NCI-H510A (cell line): ENCODE results near the gene TNFRSF25.
"Not testable (repeated sequence)": the region's sequence is repeated elsewhere in the genome, so short reads cannot be mapped to it uniquely, and the experiment has no call there.

Source experiments
- DNase-seq: peaks from one replicate; lab custom pipeline; 2025; lab: John Stamatoyannopoulos, UW

The TNFRSF25 gene

DNA sequence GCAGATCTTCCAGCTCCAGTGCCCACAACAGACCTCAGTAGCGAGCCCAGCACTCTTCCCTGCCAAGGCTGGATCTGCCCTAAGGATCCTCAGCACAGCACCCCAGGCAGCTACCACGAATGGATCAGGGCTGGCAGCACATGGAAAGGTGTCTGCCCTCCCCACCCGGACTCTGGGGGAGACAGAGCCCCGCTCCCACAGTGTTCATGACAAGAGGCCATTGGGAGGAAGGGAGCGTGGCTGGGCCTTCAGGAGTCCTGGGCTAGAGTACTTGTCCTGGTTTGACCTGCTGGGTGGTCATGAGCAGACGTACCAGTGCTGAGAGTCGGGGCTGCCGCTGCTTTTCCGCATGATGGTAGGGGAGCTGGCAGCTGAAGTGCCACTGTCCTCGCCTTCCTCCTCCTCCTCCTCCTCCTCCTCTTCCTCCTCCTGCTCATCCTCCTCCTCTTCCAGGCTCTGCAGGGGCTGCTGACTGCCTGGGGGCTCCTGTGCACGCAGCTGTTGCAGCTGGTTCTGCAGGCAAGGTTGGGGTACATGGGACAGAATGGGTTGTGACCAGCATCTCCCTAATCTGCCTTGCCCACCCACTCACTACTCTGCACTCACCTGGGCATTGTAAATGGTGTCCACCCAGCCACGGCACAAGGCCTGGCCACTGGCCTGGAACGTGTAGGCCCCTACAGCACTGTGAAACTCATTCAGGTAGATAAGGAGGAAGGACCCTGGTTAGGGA lies 2.9 kb upstream of the TNFRSF25 start:
- DNase-seq, result no peak

DNA sequence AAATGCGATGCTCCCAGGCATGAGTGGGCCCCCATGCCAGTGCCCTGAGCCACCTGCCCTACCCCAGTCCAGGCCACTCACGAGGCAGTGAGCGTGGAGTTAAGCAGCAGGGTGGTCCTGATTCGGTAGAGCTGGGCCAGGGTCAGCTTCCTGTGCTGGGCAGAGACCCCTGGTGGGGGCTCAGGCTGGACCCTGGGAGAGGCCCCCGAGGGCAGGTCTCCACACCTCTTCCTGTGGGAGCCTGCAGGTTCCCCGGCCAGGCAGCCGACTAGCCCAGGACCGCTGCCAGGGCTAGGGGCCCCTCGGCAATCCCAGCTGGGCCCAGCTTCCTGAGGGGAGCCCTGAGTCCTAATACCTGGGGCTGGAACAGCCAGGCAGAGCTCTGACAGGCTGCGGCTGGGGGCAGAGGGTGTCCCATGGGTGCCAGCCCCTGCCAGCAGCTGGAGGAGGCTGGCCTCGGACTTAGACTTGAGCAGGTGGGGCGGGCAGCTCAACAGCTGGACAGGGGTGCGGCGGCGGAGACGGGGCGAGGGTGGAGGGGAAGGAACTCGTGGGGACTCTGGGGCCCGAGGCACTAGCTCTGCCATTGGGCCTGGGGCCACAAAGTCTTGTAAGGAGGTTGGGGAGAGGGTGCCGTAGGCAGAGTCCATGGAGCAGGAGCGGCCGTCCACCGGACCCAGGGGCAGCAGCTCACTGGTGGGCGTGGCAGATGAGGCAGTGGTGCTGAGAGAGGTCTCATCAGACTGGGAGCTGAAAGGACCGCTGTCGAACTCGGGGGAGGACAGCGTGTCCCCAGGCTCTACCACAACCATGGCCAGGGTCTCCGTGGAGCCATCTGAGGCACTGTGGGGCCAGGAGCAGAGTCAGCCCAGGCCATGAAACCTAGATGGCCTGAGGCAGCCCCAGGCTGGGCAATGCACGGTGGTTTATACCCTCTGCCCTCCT lies 2.0 kb upstream of the TNFRSF25 start:
- no peak for DNase-seq

DNA sequence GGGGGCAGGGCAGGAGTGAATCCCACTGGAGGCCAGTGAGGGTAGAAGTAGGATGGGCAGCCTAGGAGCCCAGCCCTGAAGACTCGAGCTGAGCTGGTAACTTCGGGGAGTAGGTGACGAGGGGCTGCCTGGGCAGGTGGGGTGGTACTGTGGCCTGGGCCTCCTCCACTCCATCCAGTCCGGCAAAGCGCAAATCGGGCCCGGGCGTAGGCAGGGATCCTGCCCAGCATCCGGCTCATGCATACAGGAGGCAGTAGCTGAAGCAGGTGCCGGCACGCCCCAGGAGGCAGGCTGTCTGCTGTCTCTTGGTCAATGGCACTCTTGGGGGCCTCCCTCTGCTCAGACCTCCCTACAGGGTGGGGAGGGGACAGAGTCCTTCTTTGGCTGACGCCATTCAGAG lies 1.3 kb upstream of the TNFRSF25 start:
- no peak for DNase-seq

DNA sequence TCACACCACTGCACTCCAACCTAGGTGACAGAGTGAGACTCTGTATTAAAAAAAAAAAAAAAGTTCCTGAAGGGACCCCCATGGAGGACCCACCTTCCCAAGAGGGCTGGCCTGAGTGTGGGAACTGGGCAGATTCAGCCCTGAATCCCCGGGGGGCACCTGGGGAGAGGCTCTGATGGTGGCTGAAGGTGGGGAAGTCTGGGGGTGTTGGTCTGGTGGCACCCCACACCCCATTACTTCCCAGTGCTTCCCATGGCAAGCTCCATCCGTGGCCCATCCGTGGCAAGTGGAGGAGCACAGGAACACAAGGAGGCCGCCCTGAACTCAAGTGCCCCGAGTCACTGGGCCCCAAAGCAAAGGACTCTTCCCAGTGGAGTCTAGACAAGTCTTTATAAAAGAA lies 778 bp upstream of the TNFRSF25 start:
- no peak for DNase-seq

DNA sequence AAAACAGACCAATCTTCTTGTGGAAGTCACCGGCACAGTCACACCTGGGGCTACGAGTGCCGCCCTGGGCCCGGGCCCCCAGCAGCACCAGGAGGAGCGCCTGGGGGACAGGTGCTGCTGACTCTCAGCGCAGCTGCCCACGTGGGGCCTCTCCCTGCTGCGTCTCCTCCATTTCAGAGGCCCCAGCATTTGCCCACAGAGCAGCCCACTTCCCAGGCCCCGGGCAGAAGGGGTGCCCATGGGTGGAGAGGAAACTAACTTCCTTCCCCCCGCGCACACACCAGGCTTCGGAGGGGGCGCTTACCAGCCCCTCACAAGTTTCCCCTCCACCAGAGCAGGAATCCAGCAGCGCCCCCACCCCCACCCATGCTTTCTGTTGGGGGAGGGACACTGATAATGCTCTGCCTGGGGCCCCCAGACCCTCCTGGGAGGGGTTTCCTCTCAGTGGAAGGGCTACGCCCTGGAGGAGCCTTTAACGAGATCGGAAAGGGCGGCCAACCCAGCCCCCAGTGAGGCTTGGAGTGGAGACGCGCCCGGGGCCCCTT lies 440 bp downstream of the TNFRSF25 start:
- peak; percentile 81 for DNase-seq

DNA sequence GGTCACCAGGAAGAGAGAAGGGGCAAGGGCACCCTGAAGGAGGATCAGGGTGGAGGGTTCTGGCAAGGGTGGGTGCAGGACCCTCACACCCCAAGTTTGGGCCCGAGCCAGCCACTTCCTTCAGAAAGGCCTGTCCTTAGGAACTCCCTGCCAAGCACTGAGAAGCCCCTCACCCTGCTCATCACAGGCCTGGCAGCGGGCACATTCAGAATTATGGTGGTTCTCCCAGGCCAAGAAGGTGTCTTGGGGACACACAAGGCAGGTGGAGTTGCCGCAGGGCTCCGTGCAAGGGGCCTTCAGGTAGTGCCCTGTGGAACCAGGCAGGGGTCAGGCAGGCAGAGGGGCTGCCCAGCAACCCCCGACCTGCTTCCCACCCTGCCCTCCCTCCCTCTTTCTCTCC lies 1.1 kb downstream of the TNFRSF25 start:
- DNase-seq, result no peak

DNA sequence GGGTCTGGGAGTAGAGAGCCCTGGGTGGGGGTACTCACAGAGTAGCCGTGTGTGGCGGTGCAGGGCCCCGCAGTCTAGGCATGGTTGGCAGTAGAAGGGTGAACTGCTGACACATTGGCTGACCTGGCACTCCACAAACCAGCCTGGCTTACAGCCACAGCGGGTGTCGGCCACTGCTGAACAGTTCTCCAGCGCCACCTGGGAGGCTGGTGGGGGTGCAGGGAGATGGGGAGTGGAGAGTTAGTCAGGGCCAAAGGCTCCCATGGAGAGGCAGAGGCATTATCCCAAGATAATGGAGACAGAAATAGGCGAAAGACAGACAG lies 1.5 kb downstream of the TNFRSF25 start:
- DNase-seq, result peak; percentile 75

DNA sequence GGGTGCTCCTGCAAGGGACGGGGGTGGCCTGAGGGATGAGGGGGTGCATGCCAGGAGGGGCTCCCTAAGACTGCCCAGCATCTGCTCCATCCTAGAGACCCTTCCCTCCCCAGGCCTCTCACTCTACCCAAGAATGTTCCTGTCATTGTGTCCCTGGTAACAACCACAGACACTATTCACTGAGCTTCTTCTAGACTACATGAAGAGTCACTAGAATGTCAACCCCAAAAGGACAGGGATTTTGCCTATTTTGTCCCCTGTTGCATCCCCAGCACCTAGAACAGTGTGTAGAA lies 2.9 kb downstream of the TNFRSF25 start:
- DNase-seq, result no peak

DNA sequence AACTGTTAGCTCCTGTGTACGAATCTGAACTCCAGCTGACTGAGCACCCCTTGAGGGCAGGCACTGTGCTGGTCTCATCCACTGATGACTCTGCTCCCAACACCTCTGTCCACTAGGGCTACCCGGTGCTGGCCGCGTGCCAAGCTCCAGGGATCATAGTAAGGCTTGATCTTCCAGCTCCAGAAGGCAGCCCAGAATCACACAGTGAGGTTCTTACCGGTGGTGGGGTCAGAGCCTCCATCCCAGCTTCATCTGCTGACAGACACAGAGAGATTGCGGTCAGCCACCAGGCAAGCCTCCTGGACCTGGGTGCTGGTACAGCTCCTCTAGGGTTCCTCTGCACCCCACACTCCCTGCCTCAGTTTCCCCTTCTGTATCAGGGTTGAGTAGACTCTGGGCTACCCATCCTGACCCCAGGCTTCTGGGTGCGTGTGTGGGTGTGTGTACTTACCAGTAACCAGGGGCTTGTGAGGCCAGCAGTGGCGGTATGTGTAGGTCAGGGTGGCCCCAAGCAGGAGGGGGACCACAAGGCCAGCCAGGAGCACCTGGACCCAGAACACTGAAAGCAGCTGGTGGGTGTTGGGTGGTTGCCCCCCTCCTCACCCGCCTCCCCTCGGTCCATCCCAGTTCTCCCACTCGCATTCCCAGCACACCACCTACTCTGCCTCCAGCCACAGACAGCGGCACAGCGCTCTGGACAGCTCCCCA lies 3.4 kb downstream of the TNFRSF25 start:
- DNase-seq, result no peak

DNA sequence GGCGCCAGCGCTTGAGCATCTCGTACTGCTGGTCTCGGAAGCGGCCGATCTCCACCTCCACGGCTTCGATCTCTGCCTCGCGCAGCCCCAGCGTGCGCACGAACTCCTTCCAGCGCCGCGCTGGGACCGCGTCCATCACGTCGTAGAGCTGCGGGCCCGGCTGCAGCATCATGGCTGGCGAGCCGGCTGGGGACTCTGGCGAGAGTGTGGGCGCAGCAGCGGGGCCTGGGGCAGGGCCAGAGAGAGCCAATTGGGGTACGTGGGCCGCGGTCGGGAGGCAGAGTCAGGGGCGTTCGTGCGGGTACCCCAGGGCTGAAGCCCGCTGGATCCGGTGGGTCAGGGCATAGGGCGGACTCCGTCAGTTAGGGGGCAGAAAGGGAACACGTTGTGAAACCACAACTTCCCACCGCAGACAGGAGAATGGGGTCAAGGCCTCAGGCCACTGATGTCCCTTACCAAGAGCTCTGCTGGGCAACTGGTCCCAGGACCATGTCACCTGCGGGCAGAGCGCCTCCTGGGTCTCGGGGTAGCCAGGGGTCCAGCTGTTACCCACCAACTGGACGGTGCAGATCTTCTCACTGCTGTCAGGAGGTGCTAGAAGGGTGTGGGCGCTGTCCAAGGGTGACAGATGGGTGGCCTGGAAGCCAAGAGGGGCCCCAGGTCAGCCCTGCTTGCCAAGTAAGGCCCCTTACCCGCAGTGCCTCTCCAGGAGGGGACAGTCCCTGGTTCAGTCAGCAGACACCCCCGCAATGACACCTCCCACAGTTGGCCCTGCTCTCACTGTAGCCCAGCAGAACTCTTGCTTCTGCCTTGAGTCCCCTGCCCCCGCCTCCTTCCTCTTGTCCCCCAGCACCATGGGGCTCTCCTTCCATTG lies 4.2 kb downstream of the TNFRSF25 start:
- DNase-seq, result no peak

DNA sequence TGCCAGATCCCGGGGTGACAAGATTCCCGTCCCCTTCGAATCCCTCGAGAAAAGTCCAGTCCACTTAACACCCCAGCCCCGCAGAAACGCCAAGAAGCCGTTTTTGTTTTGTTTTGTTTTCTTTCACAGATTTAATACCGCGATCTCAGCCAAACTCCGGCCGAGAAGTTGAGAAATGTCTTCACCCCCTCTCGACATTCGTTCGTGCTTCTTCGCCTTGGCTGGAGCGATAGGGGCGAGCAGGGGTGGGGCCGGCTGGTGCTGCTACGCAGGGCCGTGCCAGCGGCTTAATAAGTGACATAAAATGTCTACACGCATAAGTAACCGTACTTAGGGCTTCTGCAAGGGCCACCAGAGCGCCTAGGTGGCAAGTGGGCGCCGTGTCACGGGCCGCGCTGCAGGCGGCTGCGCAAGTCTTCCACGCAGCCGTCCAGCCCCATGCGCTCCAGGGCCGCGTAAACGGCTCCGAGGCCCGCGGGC lies 4.9 kb downstream of the TNFRSF25 start:
- DNase-seq, result no peak

DNA sequence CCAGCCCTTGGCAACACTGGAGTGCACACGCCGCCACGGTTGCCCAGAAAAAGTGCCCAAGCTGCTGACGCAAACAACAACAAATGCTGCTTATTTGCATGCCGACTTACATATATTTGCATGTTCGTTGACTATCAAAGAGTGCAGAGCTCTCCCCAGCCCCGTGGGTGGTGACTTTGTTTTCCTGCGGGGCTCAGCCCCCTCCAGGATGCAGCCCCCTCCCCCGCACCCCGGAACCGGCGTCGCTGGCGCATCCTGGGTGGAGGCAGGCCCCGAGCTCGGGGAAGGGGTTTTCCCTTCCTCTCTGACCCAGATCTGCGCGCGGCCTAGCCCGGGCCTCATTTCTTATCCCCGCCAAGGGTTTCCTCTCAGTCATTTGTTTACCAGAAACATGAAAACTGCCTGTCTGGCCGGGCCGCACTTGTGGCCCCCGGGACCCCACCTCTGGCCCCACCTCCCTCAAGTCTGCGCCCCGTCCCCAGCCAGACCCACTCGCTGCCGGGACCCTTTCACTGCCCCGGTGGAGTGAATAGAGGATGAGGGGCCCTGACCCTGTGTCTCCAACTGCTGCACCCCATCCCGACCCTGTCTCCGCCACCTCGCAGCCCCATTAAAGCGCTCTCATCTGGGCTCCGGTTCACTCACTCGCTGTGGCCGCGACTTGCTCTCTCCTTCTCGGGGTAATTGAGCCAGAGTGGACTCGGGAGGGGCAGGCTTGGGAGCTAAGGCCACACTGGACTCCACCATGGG lies 5.5 kb downstream of the TNFRSF25 start:
- DNase-seq, result no peak

DNA sequence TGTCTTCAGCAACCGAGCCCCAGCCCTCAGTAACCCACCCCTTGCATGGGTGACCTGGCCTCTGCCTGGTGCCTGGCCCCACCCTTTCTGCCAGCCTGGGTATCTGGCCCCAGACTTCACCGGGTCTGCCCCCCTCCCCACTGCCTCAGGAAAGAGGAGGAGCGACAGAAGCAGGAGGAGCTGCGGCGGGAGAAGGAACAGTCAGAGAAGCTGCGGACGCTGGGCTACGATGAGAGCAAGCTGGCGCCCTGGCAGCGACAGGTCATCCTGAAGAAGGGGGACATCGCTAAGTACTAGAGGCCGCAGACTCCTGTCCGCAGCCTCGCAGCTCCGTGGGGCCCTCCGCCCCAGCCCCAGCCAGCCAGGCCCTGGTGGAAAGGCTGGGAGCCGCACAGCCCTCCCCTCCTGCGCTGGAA lies 6.1 kb downstream of the TNFRSF25 start:
- no peak for DNase-seq

DNA sequence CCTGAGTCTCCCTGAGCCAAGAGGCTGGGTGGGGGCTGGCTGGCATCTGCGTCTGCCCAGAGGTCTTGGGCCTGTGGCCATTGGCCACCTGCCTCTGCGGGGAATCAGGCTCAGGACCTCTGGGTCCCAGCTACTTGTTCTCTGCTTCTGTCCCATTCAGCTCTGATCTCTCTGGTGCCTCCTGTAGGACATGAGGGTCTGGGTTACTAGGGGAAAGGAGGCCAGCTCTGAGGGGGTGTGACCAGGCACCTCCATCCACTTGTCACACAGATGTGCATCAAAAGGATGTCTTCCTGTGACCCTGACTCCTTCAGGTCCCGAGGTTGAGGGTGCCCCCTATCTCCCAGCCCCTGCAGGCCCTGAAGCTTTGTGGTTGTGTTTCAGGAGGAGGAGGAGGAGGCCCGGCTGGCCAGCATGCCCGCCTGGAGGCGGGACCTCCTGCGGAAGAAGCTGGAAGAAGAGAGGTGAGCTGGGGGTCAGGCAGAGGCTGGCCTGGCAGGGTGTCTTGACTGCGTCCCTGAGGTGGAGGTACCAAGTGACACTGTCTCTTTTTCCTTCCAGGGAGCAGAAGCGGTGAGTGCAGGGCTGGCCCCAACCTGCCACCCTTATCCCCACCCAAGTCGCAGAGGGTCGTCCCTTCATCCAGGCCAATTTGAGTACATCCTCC lies 9.0 kb downstream of the TNFRSF25 start:
- no peak for DNase-seq

DNA sequence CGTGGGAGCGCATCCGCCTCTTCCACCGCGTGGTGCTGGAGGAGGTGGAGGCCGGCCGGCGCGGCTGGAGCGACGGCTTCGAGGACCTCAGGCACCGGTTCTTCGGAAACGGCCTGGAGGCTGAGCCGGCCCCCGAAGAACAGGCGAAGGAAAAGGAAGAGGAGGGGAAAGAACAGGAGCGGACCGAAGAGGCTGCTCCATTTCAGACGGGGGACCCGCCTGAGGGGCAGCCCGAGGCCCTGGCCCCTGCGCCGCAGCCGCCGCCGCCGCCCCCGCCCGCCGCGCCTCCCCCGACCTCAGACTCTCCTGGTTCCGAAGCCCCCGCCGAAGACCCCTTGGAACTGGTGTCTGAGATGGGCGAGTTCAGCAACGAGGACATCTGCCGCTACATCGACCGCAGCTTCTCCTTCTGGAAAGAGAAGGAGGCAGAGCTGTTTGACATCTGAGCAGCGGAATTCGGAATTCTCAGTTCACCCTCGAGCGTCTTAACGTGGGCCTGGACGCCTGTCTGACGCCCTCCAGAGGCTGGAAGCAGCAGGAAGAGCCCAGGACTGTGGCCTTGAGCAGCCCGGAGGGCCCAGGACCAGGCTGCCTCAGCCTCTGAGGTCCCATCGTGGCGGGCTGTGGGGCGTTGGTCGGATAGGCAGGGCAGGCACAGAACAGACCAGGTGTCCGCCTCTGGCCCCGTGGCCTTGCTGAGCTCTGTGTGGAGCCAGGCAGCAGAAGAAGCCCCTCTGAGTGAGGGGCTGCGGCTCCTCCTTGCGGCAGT lies 10.0 kb downstream of the TNFRSF25 start:
- not testable (repeated sequence) for DNase-seq

DNA sequence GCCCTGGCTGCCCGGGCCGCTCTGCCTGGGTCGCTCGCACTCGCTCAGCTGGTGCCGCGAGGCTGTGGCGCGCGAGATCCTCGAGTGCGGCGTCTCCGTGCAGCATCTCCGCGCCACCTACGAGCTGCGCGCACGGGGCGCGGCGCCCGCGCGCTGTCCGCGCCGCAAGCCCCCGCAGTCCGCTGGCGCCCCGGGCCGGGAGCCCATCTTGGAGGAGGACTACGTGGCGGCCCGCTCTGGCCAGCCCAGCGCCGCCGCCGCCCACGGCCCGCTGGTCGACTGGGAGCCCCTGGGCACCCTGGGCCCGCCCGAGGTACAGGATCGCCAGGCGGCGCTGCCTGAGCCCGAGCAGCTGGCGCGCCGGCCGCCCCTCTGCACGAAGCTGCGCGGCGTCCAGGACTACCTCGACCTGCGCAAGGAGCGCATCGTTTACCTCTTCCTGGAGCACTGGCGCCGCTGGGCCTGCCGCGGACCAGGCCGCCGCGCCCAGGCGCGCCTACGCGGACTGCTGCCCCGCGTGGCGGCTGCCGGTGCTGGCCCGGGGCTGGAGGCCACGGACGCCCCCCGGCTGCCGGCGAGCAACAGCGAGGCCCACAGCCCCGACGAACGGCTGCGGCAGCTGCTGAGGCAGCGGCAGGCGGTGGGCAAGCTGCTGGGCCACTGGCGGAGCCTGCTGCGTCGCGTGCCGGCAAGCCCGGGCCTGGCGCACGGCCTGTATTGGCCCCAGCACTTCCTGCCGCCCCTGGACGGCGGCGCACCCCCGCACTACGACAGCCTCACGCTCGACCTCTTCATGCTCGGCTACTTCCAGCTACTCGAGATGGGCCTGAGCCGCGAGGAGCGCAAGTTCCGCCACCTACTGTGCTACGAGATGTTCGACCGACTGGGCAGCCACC lies 10.9 kb downstream of the TNFRSF25 start:
- no peak for DNase-seq

DNA sequence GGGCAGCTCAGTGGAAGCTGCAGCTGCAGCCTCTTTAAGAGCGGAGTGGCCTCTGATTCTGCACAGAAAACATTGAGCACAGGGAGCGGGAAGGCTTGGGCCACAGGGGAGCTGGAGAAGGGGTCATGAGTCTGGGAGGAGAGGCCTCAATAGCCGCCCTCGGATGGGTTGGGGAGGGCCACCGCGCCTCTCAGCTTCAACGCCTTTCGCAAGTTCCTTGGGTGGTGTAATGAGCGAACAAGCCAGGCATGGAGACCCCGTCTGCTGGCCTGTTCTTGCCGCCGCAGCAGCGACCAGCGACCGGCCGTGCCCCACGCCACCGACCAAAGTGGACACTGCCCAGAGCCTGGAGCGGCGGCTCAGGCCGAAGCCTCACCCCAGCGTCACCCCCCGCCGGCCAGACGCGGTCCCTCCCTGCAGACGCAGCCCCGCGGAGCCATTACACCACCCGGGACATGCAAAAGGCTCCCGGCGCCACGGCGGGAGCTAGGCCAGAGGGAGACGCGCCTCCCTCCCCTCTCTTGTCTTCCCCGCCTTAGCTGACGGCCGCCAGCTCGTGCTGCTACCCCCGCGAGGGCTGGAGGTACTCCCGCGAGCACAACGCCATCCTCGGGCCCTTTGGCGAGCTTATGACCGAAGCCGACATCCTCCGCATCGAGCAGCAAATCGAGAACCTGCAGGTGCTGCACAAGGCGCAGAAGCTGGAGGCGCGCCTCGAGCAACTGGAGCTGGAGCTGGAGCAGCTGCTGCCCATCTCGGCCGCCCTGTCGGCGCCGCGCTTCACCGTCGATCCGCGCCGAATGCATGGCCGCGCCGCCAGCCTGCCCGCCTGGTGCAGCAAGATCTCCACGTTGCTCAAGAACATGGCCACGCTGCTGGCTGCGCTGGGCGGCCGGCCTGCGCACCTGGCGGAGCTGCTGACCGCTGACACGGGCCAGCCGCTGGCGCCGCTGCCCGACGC lies 11.8 kb downstream of the TNFRSF25 start:
- DNase-seq, result not testable (repeated sequence)
